Hepatocyte (in vitro differentiated cells): ENCODE data around the gene DAZL. TPM values are rescaled to one million over a fixed set of nuclear protein-coding genes. Genes with fewer than 3 reads are reported as not detected.

Source experiments
- DNase-seq: peaks from one replicate; pipeline ENCODE4 v3.0.0-alpha.2; 2016; ENCODE audit warnings: low spot score
- H2AFZ ChIP-seq: fragments of 200-600 bp; sonication (generic); 2 replicates; pipeline ENCODE4 v1.6.0; 2016; ENCODE audit warnings: antibody characterized with exemption, mild to moderate bottlenecking
- H3K27ac ChIP-seq: fragments of 200-600 bp; sonication (generic); 2 replicates; pipeline ENCODE4 v1.5.1; 2016; ENCODE audit warnings: mild to moderate bottlenecking
- H3K27me3 ChIP-seq: fragments of 200-600 bp; sonication (generic); 2 replicates; pipeline ENCODE4 v1.6.1; 2016
- H3K36me3 ChIP-seq: fragments of 200-600 bp; sonication (generic); replicated peaks from 2 replicates; pipeline ENCODE4 v1.5.1; 2016; ENCODE audit warnings: low read depth; ENCODE audit not compliant: insufficient read depth
- H3K4me1 ChIP-seq: fragments of 200-600 bp; sonication (generic); 2 replicates; pipeline ENCODE4 v1.5.1; 2016; ENCODE audit warnings: mild to moderate bottlenecking, moderate library complexity; ENCODE audit not compliant: insufficient read depth
- H3K4me2 ChIP-seq: fragments of 200-600 bp; sonication (generic); 2 replicates; pipeline ENCODE4 v1.6.0; 2016
- H3K4me3 ChIP-seq: fragments of 200-600 bp; sonication (generic); 2 replicates; pipeline ENCODE4 v1.5.1; 2016; ENCODE audit warnings: mild to moderate bottlenecking
- H3K79me2 ChIP-seq: fragments of 200-600 bp; sonication (generic); 2 replicates; pipeline ENCODE4 v1.6.0; 2017; ENCODE audit warnings: mild to moderate bottlenecking
- H3K9me2 ChIP-seq: fragments of 200-600 bp; sonication (generic); replicated peaks from 2 replicates; pipeline ENCODE4 v1.6.0; 2017; ENCODE audit warnings: mild to moderate bottlenecking; ENCODE audit not compliant: insufficient read depth
- H3K9me3 ChIP-seq: fragments of 200-600 bp; sonication (generic); 2 replicates; pipeline ENCODE4 v1.5.1; 2016; ENCODE audit warnings: low read depth, mild to moderate bottlenecking
- H4K20me1 ChIP-seq: fragments of 200-600 bp; sonication (generic); 2 replicates; pipeline ENCODE4 v1.6.0; 2016; ENCODE audit warnings: mild to moderate bottlenecking; ENCODE audit not compliant: insufficient read depth, poor library complexity, severe bottlenecking
- CTCF ChIP-seq: fragments of 200-600 bp; sonication (generic); IDR thresholded peaks from 2 replicates; pipeline ENCODE4 v1.5.1; 2016; ENCODE audit warnings: antibody characterized with exemption, mild to moderate bottlenecking; ENCODE audit not compliant: poor library complexity
- EZH2 ChIP-seq: fragments of 200-600 bp; sonication (generic); IDR thresholded peaks from 2 replicates; pipeline ENCODE4 v1.6.1; 2016; ENCODE audit warnings: antibody characterized with exemption, mild to moderate bottlenecking, borderline replicate concordance
- EZH2phosphoT487 ChIP-seq: fragments of 200-600 bp; sonication (generic); IDR thresholded peaks from one replicate; pipeline ENCODE4 v1.6.1; 2018; ENCODE audit warnings: antibody characterized with exemption, mild to moderate bottlenecking, low read depth, moderate library complexity; ENCODE audit not compliant: unreplicated experiment, severe bottlenecking
- WGBS: methylation state at CpG from one replicate; pipeline ENCODE4 v1.1.6; 2016; ENCODE audit warnings: low lambda C conversion rate; ENCODE audit errors: missing lambda C conversion rate; 5-methylcytosine and 5-hydroxymethylcytosine counted together
- polyA plus RNA-seq: library from polyadenylated mRNA; unstranded; fragments of >200 nt; fragmentation: Nextera tagmentation; extraction: Ambion mirVana; gene quantifications from 2 replicates; pipeline ENCODE4 v1.2.1, GENCODE V29; 2016
- total RNA-seq: library from RNA; depleted of rRNA; stranded (reverse); fragments of >200 nt; gene quantifications from 2 replicates; pipeline ENCODE4 v1.2.3, GENCODE V29; 2014

Gene DAZL
- total and polyA plus RNA-seq, 2 experiments from 2014 or later = 0.33 TPM; not detected in 1

DNA sequence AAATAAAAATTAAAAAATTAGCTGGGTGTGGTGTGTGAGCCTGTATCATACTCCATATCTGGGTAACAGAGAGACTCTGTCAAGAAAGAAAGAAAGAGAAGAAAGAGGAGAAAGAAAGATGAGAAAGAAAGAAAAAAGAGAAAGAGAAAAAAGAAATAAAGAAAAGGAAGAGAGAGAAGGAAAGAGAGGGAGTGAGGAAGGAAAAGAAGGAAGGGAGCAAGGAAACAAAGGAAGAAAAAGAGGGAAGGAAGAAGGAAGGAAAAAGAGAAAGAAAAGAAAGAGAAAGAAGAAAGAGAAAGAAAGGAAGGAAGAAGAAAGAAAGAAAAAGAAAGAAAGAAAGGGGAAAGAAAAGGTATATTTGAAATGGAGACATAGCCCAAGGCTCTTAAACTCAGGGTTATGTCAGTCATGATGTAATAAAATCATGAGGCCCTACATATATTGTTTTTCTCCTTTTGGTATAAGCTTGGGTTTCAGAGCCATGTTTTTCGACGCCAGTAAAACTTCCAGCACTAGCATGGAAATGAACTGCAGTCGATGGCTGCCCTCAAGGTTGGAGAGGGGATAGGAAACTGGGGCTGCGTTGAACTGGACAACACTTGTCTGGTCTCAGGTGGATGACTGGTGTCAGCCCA, 53.8 kb downstream of the DAZL start:
- Histone ChIP-seq H2AFZ (peak overlapping the region; percentile 12), H4K20me1 (no peaks in the 10 kb centered on the region), H3K9me3 (no peaks in the 10 kb centered on the region), H3K4me1 (no peaks in the 10 kb centered on the region), H3K27ac (no peak overlapping the region), H3K79me2 (no peaks in the 10 kb centered on the region), H3K4me3 (no peak overlapping the region), H3K27me3 (no peaks in the 10 kb centered on the region), H3K36me3 (no peaks in the 10 kb centered on the region), H3K4me2 (no peak overlapping the region), H3K9me2 (no peaks in the 10 kb centered on the region)
- WGBS = 89% methylated on average over 4 of the region's 4 CpGs
- DNase-seq = no peak
- TF ChIP-seq EZH2phosphoT487 (no peak), EZH2 (no peak), CTCF (no peak)

GRCh38 chr3:16550676-16551341, 54.4 kb downstream of the DAZL start:
- Histone ChIP-seq H3K36me3 (no peaks in the 10 kb centered on the region), H3K27ac (no peak overlapping the region), H3K4me1 (no peaks in the 10 kb centered on the region), H4K20me1 (no peaks in the 10 kb centered on the region), H2AFZ (peak overlapping the region; percentile 12), H3K27me3 (no peaks in the 10 kb centered on the region), H3K79me2 (no peaks in the 10 kb centered on the region), H3K4me2 (peak overlapping the region; percentile 57), H3K9me3 (no peaks in the 10 kb centered on the region), H3K4me3 (no peak overlapping the region), H3K9me2 (no peaks in the 10 kb centered on the region)
- TF ChIP-seq CTCF (peak; percentile 86), EZH2phosphoT487 (no peak)
- peak; percentile 88 for DNase-seq
- WGBS = 17% methylated on average over 7 of the region's 7 CpGs

DNA sequence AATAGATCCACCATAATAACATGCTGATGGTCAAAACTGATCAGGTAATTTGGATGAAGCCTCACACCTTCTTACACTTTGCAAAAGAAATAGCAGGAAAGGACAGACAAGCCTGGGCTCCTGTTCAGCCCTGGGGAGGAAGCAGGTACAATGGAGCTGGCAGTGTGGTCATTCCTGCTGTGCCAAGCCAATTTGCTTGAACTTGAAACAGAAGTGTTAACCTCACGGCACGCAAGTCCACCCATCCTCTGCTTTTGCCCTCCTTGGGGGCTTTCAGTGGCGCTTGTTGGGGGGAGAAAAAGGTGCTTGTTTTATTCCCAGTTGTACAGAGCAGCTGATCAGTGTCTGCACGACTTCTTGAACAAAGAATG, 54.9 kb downstream of the DAZL start:
- H3K9me3 ChIP-seq = no peaks in the 10 kb centered on the region
- H3K9me2 ChIP-seq = no peaks in the 10 kb centered on the region
- H2AFZ ChIP-seq = peak overlapping the region; percentile 0
- TF ChIP-seq CTCF = no peak
- no peak for TF ChIP-seq EZH2phosphoT487
- no peak for TF ChIP-seq EZH2
- no peaks in the 10 kb centered on the region for H3K27me3 ChIP-seq
- DNase-seq = no peak
- no peaks in the 10 kb centered on the region for H3K36me3 ChIP-seq
- H3K4me1 ChIP-seq = no peaks in the 10 kb centered on the region
- peak overlapping the region; percentile 57 for H3K4me2 ChIP-seq
- H3K4me3 ChIP-seq = no peak overlapping the region
- 30% methylated on average over 4 of the region's 4 CpGs for WGBS
- no peak overlapping the region for H3K27ac ChIP-seq
- H3K79me2 ChIP-seq = no peaks in the 10 kb centered on the region
- no peaks in the 10 kb centered on the region for H4K20me1 ChIP-seq
